Epithelial cell of esophagus (primary cell): ENCODE results near the gene ZDHHC24.

Experiments used
- DNase-seq: peaks from one replicate; pipeline ENCODE4 v3.0.0; 2010; ENCODE audit warnings: low read depth
- H3K4me3 ChIP-seq: 2 replicates; pipeline ENCODE4 v1.5.1; 2011; ENCODE audit warnings: mild to moderate bottlenecking, low read length, control low read depth
- CTCF ChIP-seq: IDR thresholded peaks from 2 replicates; pipeline ENCODE4 v1.5.1; 2011; ENCODE audit warnings: low read depth, mild to moderate bottlenecking, low read length, control low read depth, inconsistent platforms; ENCODE audit not compliant: insufficient read depth; ENCODE audit errors: missing control alignments

ZDHHC24 gene

GRCh38 chr11:66564538-66564937, 18.7 kb upstream of the ZDHHC24 start:
- TF ChIP-seq CTCF, result no peak
- no peak overlapping the region for H3K4me3 ChIP-seq
- no peak for DNase-seq

GRCh38 chr11:66563832-66564231, 18.0 kb upstream of the ZDHHC24 start:
- no peak overlapping the region for H3K4me3 ChIP-seq
- no peak for TF ChIP-seq CTCF
- DNase-seq, result no peak

- no peak for DNase-seq
- no peak overlapping the region for H3K4me3 ChIP-seq
- no peak for TF ChIP-seq CTCF
Measured at GRCh38 chr11:66562907-66563583, 17.2 kb upstream of the ZDHHC24 start.

GRCh38 chr11:66562275-66562674, 16.4 kb upstream of the ZDHHC24 start:
- no peak overlapping the region for H3K4me3 ChIP-seq
- TF ChIP-seq CTCF, result no peak
- DNase-seq, result no peak

GRCh38 chr11:66561975-66562248, 16.1 kb upstream of the ZDHHC24 start:
- DNase-seq, result no peak
- TF ChIP-seq CTCF, result no peak
- H3K4me3 ChIP-seq, result no peak overlapping the region

GRCh38 chr11:66561178-66561974, 15.5 kb upstream of the ZDHHC24 start:
- DNase-seq, result no peak
- TF ChIP-seq CTCF, result no peak
- no peak overlapping the region for H3K4me3 ChIP-seq
